BJ (cell line): ENCODE data around the gene GABBR2. TPM values are rescaled to one million over a fixed set of nuclear protein-coding genes. Genes with fewer than 3 reads are reported as not detected.
"Not testable (repeated sequence)": the region's sequence is repeated elsewhere in the genome, so short reads cannot be mapped to it uniquely, and the experiment has no call there.

Experiments used
- CTCF ChIA-PET: fragments of 350-600 bp; formaldehyde crosslinking; extraction: SDS; loops from one replicate; lab custom pipeline; 2021; ENCODE audit warnings: antibody characterized with exemption, inconsistent platforms; lab: Yijun Ruan, JAX
- POLR2A ChIA-PET: fragments of 300-600 bp; sonication (Branson Sonifier 250); formaldehyde crosslinking; extraction: SDS; loops from one replicate; lab custom pipeline; 2021; ENCODE audit warnings: antibody characterized with exemption; lab: Charles Lee
- DNase-seq: peaks from one replicate; pipeline ENCODE4 v3.0.0-alpha.2; 2011; ENCODE audit warnings: low read depth
- H3K27me3 ChIP-seq: 2 replicates; pipeline ENCODE4 v1.6.0; 2011; ENCODE audit warnings: low read length; ENCODE audit not compliant: control insufficient read depth, insufficient read depth
- H3K36me3 ChIP-seq: 2 replicates; pipeline ENCODE4 v1.5.1; 2011; ENCODE audit warnings: low read length; ENCODE audit not compliant: control insufficient read depth, insufficient read depth
- H3K4me3 ChIP-seq: 2 replicates; pipeline ENCODE4 v1.5.1; 2011; ENCODE audit warnings: low read depth, mild to moderate bottlenecking, control low read depth, low read length
- polyA plus RNA-seq: library from polyadenylated mRNA; depleted of rRNA; stranded (reverse); fragments of >200 nt; gene quantifications from 2 replicates; pipeline ENCODE4 v1.2.3, GENCODE V29; 2011
- TF ChIP-seq, protein P1 (sequence below): IDR thresholded peaks from 2 replicates; pipeline ENCODE4 v1.5.1; 2011; ENCODE audit warnings: low read depth, mild to moderate bottlenecking, control low read depth, inconsistent platforms, low read length, moderate library complexity; ENCODE audit not compliant: insufficient read depth

Gene GABBR2
- polyA plus RNA-seq, 1 experiment, result 1.6 TPM

GRCh38 chr9:98516897-98517503 lies 191.7 kb downstream of the GABBR2 start:
- no peaks in the 10 kb centered on the region for H3K27me3 ChIP-seq
- ChIA-PET POLR2A (no interaction called here), CTCF (no interaction called here)
- H3K36me3 ChIP-seq, result no peaks in the 10 kb centered on the region
- no peak overlapping the region for H3K4me3 ChIP-seq
- no peak for DNase-seq
- TF ChIP-seq, protein P1, sequence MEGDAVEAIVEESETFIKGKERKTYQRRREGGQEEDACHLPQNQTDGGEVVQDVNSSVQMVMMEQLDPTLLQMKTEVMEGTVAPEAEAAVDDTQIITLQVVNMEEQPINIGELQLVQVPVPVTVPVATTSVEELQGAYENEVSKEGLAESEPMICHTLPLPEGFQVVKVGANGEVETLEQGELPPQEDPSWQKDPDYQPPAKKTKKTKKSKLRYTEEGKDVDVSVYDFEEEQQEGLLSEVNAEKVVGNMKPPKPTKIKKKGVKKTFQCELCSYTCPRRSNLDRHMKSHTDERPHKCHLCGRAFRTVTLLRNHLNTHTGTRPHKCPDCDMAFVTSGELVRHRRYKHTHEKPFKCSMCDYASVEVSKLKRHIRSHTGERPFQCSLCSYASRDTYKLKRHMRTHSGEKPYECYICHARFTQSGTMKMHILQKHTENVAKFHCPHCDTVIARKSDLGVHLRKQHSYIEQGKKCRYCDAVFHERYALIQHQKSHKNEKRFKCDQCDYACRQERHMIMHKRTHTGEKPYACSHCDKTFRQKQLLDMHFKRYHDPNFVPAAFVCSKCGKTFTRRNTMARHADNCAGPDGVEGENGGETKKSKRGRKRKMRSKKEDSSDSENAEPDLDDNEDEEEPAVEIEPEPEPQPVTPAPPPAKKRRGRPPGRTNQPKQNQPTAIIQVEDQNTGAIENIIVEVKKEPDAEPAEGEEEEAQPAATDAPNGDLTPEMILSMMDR, result no peak

DNA sequence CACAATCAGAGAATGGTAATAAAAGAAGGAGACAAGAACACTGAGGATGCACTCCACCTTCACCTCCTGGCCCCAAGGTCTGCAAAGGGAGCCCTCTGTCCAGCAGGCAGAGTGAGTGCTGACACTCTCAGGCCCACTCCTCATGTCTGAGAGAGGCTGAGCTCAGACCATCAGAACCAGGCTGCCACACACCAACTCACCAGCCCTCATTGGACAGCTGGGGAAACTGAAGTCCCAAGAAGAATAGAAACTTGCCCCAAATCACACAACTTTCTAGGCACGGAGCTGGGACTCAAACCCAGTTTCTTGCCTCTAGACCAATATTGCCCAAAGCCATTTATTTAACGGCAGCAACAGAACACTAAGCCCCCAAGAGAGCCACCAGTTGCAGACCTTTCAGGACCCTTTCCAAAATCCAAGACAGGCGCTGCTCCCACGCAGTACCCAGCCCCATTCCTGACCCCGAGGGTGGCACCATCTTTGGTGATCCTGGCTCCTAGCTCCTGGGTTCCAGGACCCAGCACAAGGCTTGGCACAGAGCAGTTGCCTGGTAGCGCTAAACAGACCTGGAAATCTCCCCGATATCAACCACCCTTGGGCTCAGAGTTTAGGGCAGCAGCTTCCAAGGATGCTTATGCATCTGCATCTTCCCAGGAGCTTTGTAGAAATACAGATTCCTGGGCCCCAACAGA lies 192.4 kb downstream of the GABBR2 start:
- H3K4me3 ChIP-seq, result no peak overlapping the region
- no peaks in the 10 kb centered on the region for H3K27me3 ChIP-seq
- CTCF ChIA-PET, result no interaction called here
- DNase-seq, result no peak
- TF ChIP-seq, protein P1, result no peak
- H3K36me3 ChIP-seq, result no peaks in the 10 kb centered on the region
- POLR2A ChIA-PET, result no interaction called here

DNA sequence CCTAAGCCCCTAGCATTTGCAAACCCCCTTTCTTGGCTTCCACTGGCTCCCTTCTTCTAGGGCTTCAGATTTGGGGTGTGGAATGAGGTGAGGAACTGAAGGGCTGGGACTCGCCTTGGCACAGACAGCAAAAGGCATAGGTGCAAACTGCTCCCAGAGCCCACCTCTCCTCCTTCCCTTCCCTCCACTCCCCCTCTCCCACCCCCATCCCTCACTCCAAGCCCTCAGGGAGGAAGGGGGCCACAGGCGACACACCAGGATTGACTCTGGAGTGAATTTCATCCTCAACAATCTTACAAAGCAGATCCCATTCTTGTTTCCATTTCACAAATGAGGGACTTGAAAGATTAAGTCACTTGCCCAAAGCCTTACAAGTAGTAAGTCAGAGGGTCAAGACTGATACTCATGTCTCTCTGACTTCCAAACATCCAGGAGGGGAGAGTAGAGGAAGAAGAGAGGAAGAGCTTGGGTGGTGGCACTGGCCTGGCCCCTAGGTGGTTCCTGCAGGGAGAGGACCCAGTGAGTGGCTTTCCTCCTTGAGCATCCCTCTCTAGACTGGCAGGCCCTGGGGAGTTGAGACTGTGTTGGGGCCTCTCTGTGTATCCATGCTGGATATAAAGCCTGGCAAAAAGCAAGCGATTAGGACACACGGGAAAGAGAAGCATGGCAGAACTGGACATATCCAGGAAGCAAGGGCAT lies 193.1 kb downstream of the GABBR2 start:
- DNase-seq, result no peak
- CTCF ChIA-PET, result interaction anchor here (0.5 kb wide), 1 partner anchor 27 kb away, joined by 3 read pairs; no protein-coding TSS in a partner anchor
- TF ChIP-seq, protein P1, result no peak
- Histone ChIP-seq H3K36me3 (no peaks in the 10 kb centered on the region), H3K4me3 (no peak overlapping the region), H3K27me3 (no peaks in the 10 kb centered on the region)
- POLR2A ChIA-PET, result no interaction called here

DNA sequence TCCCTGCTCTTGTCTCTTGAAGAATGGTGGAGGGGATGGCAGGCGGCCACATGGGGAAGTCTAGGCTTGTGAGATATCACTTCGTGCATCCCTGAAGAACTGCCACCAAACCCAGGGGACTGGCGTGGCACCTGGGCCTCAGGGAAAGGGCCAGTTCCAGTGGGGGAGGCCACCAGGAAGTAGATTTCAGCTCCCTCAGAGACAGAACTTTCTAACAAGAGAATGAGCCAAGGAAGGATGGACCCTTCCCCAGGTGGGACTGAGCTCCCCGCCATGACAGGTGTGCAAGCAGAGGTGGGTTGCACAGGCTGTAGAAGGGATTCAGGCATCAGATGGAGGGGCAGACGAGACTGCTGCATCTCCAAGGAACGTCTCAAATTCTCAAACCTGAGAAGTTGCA lies 193.9 kb downstream of the GABBR2 start:
- no peak overlapping the region for H3K4me3 ChIP-seq
- CTCF ChIA-PET, result no interaction called here
- no peaks in the 10 kb centered on the region for H3K27me3 ChIP-seq
- no peaks in the 10 kb centered on the region for H3K36me3 ChIP-seq
- no peak for DNase-seq
- POLR2A ChIA-PET, result no interaction called here
- TF ChIP-seq, protein P1, result no peak

- DNase-seq, CTCF ChIA-PET, H3K27me3 ChIP-seq, H3K36me3 ChIP-seq, H3K4me3 ChIP-seq, POLR2A ChIA-PET: not testable (repeated sequence)
Measured at GRCh38 chr9:98508217-98508919, 200.4 kb downstream of the GABBR2 start.
